ENCODE measurements around the gene SH3TC1. TPM values are rescaled to one million over a fixed set of nuclear protein-coding genes. Genes with fewer than 3 reads are reported as not detected.

Gene SH3TC1
- polyA plus RNA-seq, 2 of the 4 experiments (the other 2 are of a cell fraction): 2.8 to 7.4 TPM

GRCh38 chr4:8217871-8218270, 18.8 kb downstream of the SH3TC1 start:
- POLR2A ChIA-PET: no interaction called here
- H3K27ac ChIP-seq: no peak overlapping the region

GRCh38 chr4:8218371-8219031, 19.4 kb downstream of the SH3TC1 start:
- no peak overlapping the region for H3K27ac ChIP-seq
- DNase-seq (ENCODE audit: low read depth in 1 of 2, low spot score in 1 of 2) (no peak), ATAC-seq (no peak), FAIRE-seq (no peak)
- no peak overlapping the region for H3K4me2 ChIP-seq
- CTCF ChIA-PET: interaction anchor here (0.6 to 2.5 kb wide), 4 partner anchors 23 to 142 kb away, joined by 3 to 5 read pairs (median 4); no protein-coding TSS in a partner anchor
- POLR2A ChIA-PET: no interaction called here
- no peaks in the 10 kb centered on the region for H3K9me3 ChIP-seq
- WGBS (ENCODE audit: missing lambda C conversion rate): 88% methylated on average over 11 of the region's 20 CpGs
- TF ChIP-seq CEBPB (IDR thresholded peaks at IDR 0.05) (no peak), GATA3 (IDR thresholded peaks at IDR 0.05; ENCODE audit: borderline replicate concordance) (no peak), SMC3 (IDR thresholded peaks at IDR 0.05) (no peak), RFX5 (IDR thresholded peaks at IDR 0.05) (no peak), ATOH8 (CRISPR knock-in tag; IDR thresholded peaks at IDR 0.05; ENCODE audit: low read depth) (no peak), HOXB5 (CRISPR knock-in tag; IDR thresholded peaks at IDR 0.05) (no peak), POLR2A (IDR thresholded peaks at IDR 0.05; ENCODE audit: low read length) (no peak), CHD2 (IDR thresholded peaks at IDR 0.05; ENCODE audit: low read length, partially characterized antibody) (no peak), ESRRA (IDR thresholded peaks at IDR 0.05; ENCODE audit: borderline replicate concordance, low read length) (no peak), NPAS2 (CRISPR knock-in tag; IDR thresholded peaks at IDR 0.05; ENCODE audit: borderline replicate concordance) (no peak), FOSB (CRISPR knock-in tag; IDR thresholded peaks at IDR 0.05) (no peak), FOXS1 (CRISPR knock-in tag; IDR thresholded peaks at IDR 0.05) (no peak), TFCP2L1 (CRISPR knock-in tag; IDR thresholded peaks at IDR 0.05) (no peak), CBX8 (IDR thresholded peaks at IDR 0.05) (no peak), HDAC2 (IDR thresholded peaks at IDR 0.05) (no peak), MAFK (IDR thresholded peaks at IDR 0.05; ENCODE audit: partially characterized antibody) (no peak), CHD4 (IDR thresholded peaks at IDR 0.05; ENCODE audit: borderline replicate concordance) (no peak), ZSCAN20 (CRISPR knock-in tag; IDR thresholded peaks at IDR 0.05) (no peak), RNF2 (IDR thresholded peaks at IDR 0.05; ENCODE audit: borderline replicate concordance, low read depth) (no peak)
- H3K4me3 ChIP-seq: no peak overlapping the region
- peaks cover 10% of the 10 kb centered on the region for H3K4me1 ChIP-seq

More at GRCh38 chr4:8217871-8218270, 18.8 kb downstream of the SH3TC1 start:
- CTCF ChIA-PET: interaction anchor here (0.9 to 2.5 kb wide), 2 partner anchors 38 to 41 kb away, joined by 3 to 5 read pairs; no protein-coding TSS in a partner anchor
- H3K4me2 ChIP-seq: no peak overlapping the region
- no CpG with 5 or more reads among the region's 9 CpGs for WGBS (ENCODE audit: missing lambda C conversion rate)
- TF ChIP-seq MAFK (IDR thresholded peaks at IDR 0.05; ENCODE audit: partially characterized antibody) (no peak), PHF8 (IDR thresholded peaks at IDR 0.05; ENCODE audit: borderline replicate concordance, low read depth) (no peak), RARB (CRISPR knock-in tag; IDR thresholded peaks at IDR 0.05) (no peak), POLR2A (IDR thresholded peaks at IDR 0.05; ENCODE audit: low read length) (no peak), TP53 (CRISPR knock-in tag; IDR thresholded peaks at IDR 0.05) (no peak), FOSB (CRISPR knock-in tag; IDR thresholded peaks at IDR 0.05) (no peak)
- TF ChIP-seq, protein P1, sequence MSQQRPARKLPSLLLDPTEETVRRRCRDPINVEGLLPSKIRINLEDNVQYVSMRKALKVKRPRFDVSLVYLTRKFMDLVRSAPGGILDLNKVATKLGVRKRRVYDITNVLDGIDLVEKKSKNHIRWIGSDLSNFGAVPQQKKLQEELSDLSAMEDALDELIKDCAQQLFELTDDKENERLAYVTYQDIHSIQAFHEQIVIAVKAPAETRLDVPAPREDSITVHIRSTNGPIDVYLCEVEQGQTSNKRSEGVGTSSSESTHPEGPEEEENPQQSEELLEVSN (IDR thresholded peaks at IDR 0.05; ENCODE audit: borderline replicate concordance, low read depth): no peak
- TF ChIP-seq, protein P2, sequence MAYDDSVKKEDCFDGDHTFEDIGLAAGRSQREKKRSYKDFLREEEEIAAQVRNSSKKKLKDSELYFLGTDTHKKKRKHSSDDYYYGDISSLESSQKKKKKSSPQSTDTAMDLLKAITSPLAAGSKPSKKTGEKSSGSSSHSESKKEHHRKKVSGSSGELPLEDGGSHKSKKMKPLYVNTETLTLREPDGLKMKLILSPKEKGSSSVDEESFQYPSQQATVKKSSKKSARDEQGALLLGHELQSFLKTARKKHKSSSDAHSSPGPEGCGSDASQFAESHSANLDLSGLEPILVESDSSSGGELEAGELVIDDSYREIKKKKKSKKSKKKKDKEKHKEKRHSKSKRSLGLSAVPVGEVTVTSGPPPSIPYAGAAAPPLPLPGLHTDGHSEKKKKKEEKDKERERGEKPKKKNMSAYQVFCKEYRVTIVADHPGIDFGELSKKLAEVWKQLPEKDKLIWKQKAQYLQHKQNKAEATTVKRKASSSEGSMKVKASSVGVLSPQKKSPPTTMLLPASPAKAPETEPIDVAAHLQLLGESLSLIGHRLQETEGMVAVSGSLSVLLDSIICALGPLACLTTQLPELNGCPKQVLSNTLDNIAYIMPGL (CRISPR knock-in tag; IDR thresholded peaks at IDR 0.05; ENCODE audit: borderline replicate concordance): no peak
- FAIRE-seq (no peak), DNase-seq (ENCODE audit: low read depth in 1 of 2, low spot score in 1 of 2) (no peak), ATAC-seq (no peak)
- peaks cover 10% of the 10 kb centered on the region for H3K4me1 ChIP-seq
- H3K4me3 ChIP-seq: no peak overlapping the region
- H3K9me3 ChIP-seq: no peaks in the 10 kb centered on the region
